ENCODE measurements around the gene KCNJ6.

DNA sequence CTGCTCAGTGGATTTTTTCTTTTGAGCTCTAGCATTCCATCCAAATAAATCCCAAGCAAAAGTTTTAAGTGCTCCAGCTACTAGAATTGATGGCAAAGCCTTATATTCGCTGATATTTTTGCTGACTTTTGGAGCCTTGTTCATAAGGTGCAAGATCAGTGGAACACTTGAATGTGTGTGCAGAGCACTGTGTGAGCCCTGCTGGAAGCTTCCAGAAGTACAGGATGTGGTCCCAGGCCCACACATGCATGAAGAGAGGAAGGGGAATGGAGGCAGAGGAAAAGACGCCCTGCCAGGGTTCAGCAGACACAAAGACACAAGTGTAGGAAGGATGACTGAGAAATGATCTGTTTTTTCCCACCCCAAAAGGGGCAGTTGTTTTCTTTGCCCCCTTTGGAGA is 169.4 kb downstream of the KCNJ6 start:
- TF ChIP-seq POLR2A (IDR thresholded peaks at IDR 0.05; ENCODE audit: extremely low read depth, insufficient read length) (no peak), MYC (IDR thresholded peaks at IDR 0.05; ENCODE audit: low read depth, low read length) (no peak)
- TF ChIP-seq, protein P1, sequence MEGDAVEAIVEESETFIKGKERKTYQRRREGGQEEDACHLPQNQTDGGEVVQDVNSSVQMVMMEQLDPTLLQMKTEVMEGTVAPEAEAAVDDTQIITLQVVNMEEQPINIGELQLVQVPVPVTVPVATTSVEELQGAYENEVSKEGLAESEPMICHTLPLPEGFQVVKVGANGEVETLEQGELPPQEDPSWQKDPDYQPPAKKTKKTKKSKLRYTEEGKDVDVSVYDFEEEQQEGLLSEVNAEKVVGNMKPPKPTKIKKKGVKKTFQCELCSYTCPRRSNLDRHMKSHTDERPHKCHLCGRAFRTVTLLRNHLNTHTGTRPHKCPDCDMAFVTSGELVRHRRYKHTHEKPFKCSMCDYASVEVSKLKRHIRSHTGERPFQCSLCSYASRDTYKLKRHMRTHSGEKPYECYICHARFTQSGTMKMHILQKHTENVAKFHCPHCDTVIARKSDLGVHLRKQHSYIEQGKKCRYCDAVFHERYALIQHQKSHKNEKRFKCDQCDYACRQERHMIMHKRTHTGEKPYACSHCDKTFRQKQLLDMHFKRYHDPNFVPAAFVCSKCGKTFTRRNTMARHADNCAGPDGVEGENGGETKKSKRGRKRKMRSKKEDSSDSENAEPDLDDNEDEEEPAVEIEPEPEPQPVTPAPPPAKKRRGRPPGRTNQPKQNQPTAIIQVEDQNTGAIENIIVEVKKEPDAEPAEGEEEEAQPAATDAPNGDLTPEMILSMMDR (IDR thresholded peaks at IDR 0.05; ENCODE audit: low read depth, low read length): no peak
